Smooth muscle cell (in vitro differentiated cells): ENCODE measurements around the gene ATP2B2. TPM values are rescaled to one million over a fixed set of nuclear protein-coding genes. Genes with fewer than 3 reads are reported as not detected.

Experiments
- DNase-seq: peaks from one replicate; lab custom pipeline; 2025; ENCODE audit not compliant: unreplicated experiment; lab: John Stamatoyannopoulos, UW
- H2AFZ ChIP-seq: fragments of 200-600 bp; sonication (generic); 2 replicates; pipeline ENCODE4 v1.6.0; 2016; ENCODE audit warnings: antibody characterized with exemption, low read depth, mild to moderate bottlenecking
- H3F3A ChIP-seq: fragments of 200-600 bp; sonication (generic); 2 replicates; pipeline ENCODE4 v1.6.0; 2017; ENCODE audit warnings: antibody characterized with exemption, low read depth
- H3K27ac ChIP-seq: fragments of 200-600 bp; sonication (generic); 2 replicates; pipeline ENCODE4 v1.5.1; 2016; ENCODE audit warnings: low read depth, mild to moderate bottlenecking
- H3K27me3 ChIP-seq: fragments of 200-600 bp; sonication (generic); 2 replicates; pipeline ENCODE4 v1.6.1; 2016; ENCODE audit warnings: low read depth, mild to moderate bottlenecking
- H3K36me3 ChIP-seq: fragments of 200-600 bp; sonication (generic); 2 replicates; pipeline ENCODE4 v1.5.1; 2016; ENCODE audit warnings: low read depth
- H3K4me1 ChIP-seq: fragments of 200-600 bp; sonication (generic); 2 replicates; pipeline ENCODE4 v1.5.1; 2016; ENCODE audit warnings: low read depth
- H3K4me2 ChIP-seq: fragments of 200-600 bp; sonication (generic); 2 replicates; pipeline ENCODE4 v1.6.0; 2016; ENCODE audit warnings: mild to moderate bottlenecking
- H3K4me3 ChIP-seq: fragments of 200-600 bp; sonication (generic); 2 replicates; pipeline ENCODE4 v1.5.1; 2016; ENCODE audit warnings: mild to moderate bottlenecking
- H3K79me2 ChIP-seq: fragments of 200-600 bp; sonication (generic); 2 replicates; pipeline ENCODE4 v1.6.0; 2016; ENCODE audit warnings: low read depth, mild to moderate bottlenecking
- H3K9ac ChIP-seq: fragments of 200-600 bp; sonication (generic); 2 replicates; pipeline ENCODE4 v1.6.0; 2016; ENCODE audit warnings: low read depth
- H3K9me3 ChIP-seq: fragments of 200-600 bp; sonication (generic); replicated peaks from 2 replicates; pipeline ENCODE4 v1.5.1; 2016; ENCODE audit warnings: low read depth
- H4K20me1 ChIP-seq: fragments of 200-600 bp; sonication (generic); 2 replicates; pipeline ENCODE4 v1.6.0; 2016; ENCODE audit warnings: low read depth
- WGBS: methylation state at CpG from one replicate; pipeline ENCODE4 v1.1.7; 2016; ENCODE audit warnings: low lambda C conversion rate; 5-methylcytosine and 5-hydroxymethylcytosine counted together
- polyA plus RNA-seq: library from polyadenylated mRNA; unstranded; fragments of >200 nt; fragmentation: Nextera tagmentation; extraction: Ambion mirVana; gene quantifications from 2 replicates; pipeline ENCODE4 v1.2.1, GENCODE V29; 2016
- total RNA-seq: library from RNA; depleted of rRNA; stranded (reverse); fragments of >200 nt; gene quantifications from 2 replicates; pipeline ENCODE4 v1.2.3, GENCODE V29; 2014
- TF ChIP-seq, protein P1 (sequence below): fragments of 200-600 bp; sonication (generic); IDR thresholded peaks from 2 replicates; pipeline ENCODE4 v1.5.1; 2017; ENCODE audit warnings: borderline replicate concordance, mild to moderate bottlenecking, antibody characterized with exemption; ENCODE audit not compliant: insufficient read depth, poor library complexity, severe bottlenecking

ATP2B2 gene
- total and polyA plus RNA-seq, 2 experiments from 2014 or later, result not detected

DNA sequence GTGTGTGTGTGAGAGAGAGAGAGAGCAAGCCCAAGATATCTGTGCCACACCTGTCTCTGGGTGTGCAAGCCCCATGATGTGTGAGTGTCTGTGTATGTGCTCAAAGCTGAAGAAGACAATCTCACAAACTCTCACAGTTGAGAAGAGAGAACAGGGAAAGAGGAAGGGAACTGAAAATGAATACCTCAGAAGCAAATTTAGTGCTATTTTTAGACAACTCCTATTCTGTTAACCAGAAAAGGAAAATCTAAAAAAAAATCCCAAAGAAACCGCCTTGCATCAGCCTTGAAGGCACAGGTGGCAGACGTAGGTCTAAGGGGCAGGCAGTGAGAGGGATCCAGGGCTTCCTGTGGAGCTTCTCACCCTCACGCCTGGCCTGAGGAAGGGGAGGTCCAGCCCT, 47.8 kb downstream of the ATP2B2 start:
- no peak overlapping the region for H3K9ac ChIP-seq
- 42% methylated on average over 3 of the region's 3 CpGs for WGBS
- TF ChIP-seq, protein P1, sequence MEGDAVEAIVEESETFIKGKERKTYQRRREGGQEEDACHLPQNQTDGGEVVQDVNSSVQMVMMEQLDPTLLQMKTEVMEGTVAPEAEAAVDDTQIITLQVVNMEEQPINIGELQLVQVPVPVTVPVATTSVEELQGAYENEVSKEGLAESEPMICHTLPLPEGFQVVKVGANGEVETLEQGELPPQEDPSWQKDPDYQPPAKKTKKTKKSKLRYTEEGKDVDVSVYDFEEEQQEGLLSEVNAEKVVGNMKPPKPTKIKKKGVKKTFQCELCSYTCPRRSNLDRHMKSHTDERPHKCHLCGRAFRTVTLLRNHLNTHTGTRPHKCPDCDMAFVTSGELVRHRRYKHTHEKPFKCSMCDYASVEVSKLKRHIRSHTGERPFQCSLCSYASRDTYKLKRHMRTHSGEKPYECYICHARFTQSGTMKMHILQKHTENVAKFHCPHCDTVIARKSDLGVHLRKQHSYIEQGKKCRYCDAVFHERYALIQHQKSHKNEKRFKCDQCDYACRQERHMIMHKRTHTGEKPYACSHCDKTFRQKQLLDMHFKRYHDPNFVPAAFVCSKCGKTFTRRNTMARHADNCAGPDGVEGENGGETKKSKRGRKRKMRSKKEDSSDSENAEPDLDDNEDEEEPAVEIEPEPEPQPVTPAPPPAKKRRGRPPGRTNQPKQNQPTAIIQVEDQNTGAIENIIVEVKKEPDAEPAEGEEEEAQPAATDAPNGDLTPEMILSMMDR, result no peak

DNA sequence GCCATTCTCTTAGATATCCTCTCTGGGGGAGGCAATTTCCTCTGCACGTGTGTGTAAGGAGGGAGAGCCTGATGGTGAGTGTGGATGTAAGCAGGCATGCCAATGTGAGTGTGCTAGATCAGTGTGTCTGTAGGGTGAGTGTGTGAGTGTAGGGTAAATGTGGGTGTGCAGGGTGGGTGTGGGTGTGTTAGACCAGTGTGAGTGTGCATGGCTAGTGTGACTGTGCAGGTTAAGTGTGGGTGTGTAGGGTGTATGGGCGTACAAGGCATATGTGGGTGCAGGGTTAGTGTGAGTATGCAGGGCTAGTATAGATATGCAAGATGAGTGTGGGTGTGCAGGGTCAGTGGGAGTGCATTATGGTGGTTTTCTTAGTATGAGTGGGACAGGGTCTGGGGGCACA, 48.4 kb downstream of the ATP2B2 start:
- Histone ChIP-seq H2AFZ (no peak overlapping the region), H3K27me3 (peaks cover 23% of the 10 kb centered on the region), H3K4me2 (no peak overlapping the region), H3K9ac (no peak overlapping the region), H3K79me2 (no peaks in the 10 kb centered on the region), H3F3A (no peaks in the 10 kb centered on the region), H4K20me1 (no peaks in the 10 kb centered on the region), H3K4me3 (no peak overlapping the region), H3K27ac (no peak overlapping the region), H3K4me1 (no peaks in the 10 kb centered on the region), H3K9me3 (no peaks in the 10 kb centered on the region), H3K36me3 (no peaks in the 10 kb centered on the region)
- DNase-seq, result no peak
- TF ChIP-seq, protein P1, result no peak
- 57% methylated on average over 2 of the region's 2 CpGs for WGBS

More for the DNA sequence above, 47.8 kb downstream of the ATP2B2 start:
- no peaks in the 10 kb centered on the region for H3F3A ChIP-seq
- H3K79me2 ChIP-seq, result no peaks in the 10 kb centered on the region
- H3K4me1 ChIP-seq, result no peaks in the 10 kb centered on the region
- H3K9me3 ChIP-seq, result no peaks in the 10 kb centered on the region
- H3K27ac ChIP-seq, result no peak overlapping the region
- H3K4me2 ChIP-seq, result no peak overlapping the region
- H3K36me3 ChIP-seq, result no peaks in the 10 kb centered on the region
- H4K20me1 ChIP-seq, result no peaks in the 10 kb centered on the region
- H3K27me3 ChIP-seq, result peaks cover 17% of the 10 kb centered on the region
- no peak for DNase-seq
- no peak overlapping the region for H3K4me3 ChIP-seq
- H2AFZ ChIP-seq, result no peak overlapping the region

DNA sequence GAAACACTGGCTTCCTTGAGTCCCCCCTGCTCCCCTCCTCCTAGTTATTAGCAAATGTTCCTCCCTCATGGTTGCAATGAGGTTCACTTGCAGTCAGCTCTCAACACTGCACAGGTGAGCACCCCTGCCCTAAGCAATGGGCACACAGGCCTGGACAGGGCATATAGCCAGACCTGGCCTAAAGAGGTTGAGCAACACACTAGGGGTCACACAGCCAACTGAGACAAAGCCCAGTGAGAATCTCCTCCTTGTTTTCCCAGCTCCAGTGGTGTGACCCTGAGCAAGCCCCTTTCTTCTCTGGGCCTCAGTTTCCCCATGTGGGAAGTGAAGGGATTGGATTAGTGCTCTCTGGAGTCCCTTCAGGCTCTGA, 49.9 kb downstream of the ATP2B2 start:
- Histone ChIP-seq H3K36me3 (no peaks in the 10 kb centered on the region), H3K9me3 (no peaks in the 10 kb centered on the region), H4K20me1 (no peaks in the 10 kb centered on the region), H3K27me3 (peaks cover 31% of the 10 kb centered on the region), H2AFZ (no peak overlapping the region), H3K4me2 (no peak overlapping the region), H3K4me3 (no peak overlapping the region), H3F3A (no peaks in the 10 kb centered on the region), H3K27ac (no peak overlapping the region), H3K9ac (no peak overlapping the region), H3K4me1 (no peaks in the 10 kb centered on the region), H3K79me2 (no peaks in the 10 kb centered on the region)
- DNase-seq, result no peak
- TF ChIP-seq, protein P1, result no peak

DNA sequence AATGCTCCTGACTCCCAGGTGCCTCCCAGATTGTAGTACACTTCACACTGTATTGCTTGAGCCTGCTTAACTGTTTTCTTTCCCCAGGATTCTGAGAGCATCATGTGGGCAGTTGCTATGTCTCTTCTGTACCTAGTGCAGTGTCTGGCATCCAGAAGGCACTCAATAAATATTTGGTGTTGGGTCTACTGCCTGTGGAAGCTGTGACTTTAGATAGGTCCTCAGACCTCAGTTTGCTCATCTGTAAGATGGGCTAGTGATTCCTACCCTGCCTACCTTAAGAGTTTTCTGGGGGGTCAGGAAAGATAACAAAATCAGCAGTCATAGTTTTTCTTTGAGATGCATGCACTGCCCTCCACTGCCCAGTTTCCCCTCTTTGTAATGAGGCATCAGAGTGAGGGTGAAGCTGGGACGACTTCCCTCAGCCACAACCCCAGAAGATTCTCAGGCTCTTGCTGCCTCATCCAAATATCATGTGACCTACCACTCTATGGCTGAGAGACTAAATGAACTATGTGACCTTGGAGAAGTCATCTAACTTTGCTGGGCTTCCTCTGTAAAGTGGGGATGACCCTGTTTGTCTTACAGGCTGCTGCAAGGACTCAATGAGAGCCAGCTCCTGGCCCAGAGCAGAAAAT, 50.4 kb downstream of the ATP2B2 start:
- no peak for DNase-seq

More for the DNA sequence above, 50.4 kb downstream of the ATP2B2 start:
- no peaks in the 10 kb centered on the region for H3K9me3 ChIP-seq
- no peak overlapping the region for H3K9ac ChIP-seq
- no peak overlapping the region for H2AFZ ChIP-seq
- 0% methylated on average over 1 of the region's 1 CpG for WGBS
- no peak overlapping the region for H3K4me2 ChIP-seq
- H3K4me1 ChIP-seq, result no peaks in the 10 kb centered on the region
- H3F3A ChIP-seq, result no peaks in the 10 kb centered on the region
- H3K4me3 ChIP-seq, result no peak overlapping the region
- H3K36me3 ChIP-seq, result no peaks in the 10 kb centered on the region
- no peaks in the 10 kb centered on the region for H4K20me1 ChIP-seq
- TF ChIP-seq, protein P1, result no peak
- H3K79me2 ChIP-seq, result no peaks in the 10 kb centered on the region
- H3K27me3 ChIP-seq, result peaks cover 31% of the 10 kb centered on the region
- H3K27ac ChIP-seq, result no peak overlapping the region
